Iris pigment epithelial cell (primary cell): Measurements from ENCODE around the gene BAG1.

Source experiments
- DNase-seq: peaks from one replicate; pipeline ENCODE4 v3.0.0-alpha.2; 2011; ENCODE audit warnings: low read depth

The BAG1 gene

DNA sequence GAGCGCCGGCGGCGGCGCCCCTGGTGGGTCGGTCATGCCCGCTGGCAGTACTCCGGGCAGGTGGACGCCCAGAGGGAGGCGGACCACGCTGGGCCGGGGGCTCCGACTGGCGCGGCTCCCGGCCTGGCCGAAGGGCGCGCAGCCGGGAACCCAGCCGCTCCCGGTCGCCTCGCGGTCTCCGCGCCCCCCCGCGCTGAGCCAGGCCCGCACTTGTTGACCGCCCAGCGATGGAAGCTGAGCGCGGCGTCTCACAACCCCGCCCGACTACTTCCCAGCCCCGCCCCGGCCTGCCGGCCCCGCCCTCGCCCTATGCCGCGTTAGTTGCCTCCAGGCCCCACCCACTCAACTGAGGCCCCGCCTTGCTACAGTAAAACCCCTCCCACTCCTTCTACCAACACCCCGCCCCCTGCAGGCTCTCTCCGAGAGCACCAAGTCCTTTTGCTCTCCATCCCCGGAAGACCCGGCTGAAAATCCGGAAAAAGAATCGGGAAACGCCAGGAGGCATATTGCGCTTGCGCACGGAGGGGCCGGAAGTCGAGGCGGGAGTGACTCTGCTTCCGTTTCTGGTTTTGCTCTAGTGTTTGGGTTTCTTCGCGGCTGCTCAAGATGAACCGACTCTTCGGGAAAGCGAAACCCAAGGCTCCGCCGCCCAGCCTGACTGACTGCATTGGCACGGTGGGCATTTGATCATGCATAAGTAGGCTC, at the start of gene BAG1, which contains the start of gene CHMP5:
BAG1 (minus strand) TSS at position 236 of the 705 bp plus-strand sequence.
CHMP5 (plus strand) TSS at position 577 of the 705 bp plus-strand sequence; CDS start at position 607, 30 bp downstream.
- peak; percentile 99 for DNase-seq

DNA sequence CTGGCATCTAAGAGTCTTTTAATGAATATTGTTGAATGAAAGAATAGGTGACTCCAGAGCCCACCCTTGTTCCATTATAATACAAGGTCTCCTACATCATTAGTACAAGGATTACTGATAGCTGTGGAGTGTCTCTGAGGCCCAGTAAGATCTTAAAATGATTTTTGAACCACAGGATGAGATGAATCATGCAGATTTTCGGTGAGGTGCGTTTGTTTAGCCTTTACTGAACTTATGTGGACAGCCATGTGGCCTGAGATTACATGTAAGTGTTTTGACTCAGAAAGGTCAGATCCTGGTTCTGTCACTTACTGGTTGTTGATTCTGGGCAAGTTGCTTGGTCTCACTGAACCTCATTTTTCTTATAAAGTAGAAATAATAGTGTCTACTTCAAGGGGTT, 47.4 kb upstream of the BAG1 start:
- peak; percentile 81 for DNase-seq

DNA sequence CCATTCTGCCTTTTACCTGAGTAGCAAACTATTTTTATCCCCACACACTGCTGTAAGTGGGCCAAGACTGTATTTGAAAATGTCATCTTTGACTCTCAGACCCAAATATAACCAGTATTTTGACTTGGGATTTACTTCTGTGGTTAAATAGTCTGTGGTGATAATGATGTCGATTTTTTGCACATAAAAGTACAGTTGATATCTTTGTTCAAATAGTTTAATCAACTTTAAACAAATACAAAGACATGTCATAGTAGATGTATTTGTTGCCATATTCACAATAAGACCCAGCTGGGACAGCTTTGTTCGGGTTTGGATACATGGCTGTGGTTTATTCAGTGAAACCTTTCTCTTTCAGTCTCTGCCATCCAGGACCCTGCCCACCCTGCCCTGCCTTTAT, 46.2 kb upstream of the BAG1 start:
- no peak for DNase-seq

DNA sequence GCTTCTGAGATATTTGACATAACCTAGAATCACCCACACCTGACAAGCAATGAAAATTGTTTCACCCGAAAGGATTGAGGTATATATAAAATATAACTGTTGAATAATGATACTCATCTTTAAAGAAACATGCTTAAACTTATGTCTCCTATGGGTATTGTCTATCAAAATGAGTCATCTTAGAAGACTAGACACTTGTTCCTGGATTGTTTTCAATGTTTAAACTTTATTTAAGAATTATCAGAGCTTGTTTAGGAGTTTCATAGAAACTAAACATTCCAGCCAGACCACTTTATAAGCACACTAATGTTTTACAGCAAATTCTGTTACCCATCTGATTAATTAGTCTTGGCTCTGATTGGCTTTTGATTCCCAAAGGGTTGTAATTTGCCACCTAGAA, 45.4 kb upstream of the BAG1 start:
- no peak for DNase-seq

DNA sequence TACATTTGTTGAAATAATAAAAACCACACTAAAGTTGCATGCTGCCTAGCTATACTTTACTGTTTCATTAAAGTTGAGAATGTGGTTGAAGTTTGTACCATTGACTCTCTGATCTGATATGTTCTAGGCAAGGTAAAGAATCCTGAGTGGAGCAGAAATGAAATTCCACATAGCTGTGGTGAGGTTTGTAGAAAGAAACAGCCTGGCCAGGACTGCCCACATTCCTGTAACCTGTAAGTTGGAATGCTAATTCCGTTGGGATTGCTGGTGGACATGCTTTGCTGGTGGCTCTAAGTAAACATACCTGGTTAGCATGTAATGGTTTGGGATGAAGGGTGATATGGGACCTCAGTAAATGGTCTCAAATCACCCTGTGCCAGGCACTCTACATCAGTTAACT, 42.6 kb upstream of the BAG1 start:
- DNase-seq = no peak

DNA sequence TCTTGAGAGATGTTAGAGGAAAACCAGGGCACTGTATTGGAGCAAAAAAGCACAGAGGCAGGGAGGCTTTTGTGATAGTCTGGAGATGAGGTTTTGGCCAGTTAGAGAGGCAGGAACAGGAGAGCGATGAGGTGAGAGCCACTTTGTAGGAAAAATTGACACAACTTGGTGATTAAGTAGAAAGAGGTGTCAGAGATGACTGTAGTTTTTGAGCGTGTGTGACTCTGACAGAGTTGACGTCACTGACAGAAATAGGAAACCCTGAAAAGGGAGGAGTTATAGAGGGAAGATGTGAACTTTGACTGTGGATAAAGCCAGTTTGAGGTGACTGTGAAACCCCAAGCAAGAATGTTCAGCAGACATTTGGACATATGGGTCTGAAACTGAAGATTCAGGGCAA, 41.5 kb upstream of the BAG1 start:
- DNase-seq = peak; percentile 51

DNA sequence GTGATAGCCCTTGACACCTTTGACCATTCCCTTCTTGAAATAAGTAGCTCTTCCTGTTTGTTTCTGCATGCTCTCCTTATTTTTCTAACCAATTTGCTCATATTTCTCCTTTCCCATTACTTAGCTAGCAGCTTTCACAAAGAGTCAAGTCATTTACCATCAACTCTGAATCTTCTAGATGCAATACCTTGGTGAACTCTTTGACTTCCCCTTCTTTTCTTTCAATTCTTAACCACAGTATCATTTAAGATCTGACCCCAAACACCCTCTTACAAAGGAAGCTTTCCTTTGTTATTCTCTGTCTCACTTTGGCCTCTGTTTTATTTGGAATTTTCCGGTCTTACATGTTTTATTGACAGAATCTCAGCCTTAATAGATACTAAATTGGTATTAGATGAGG, 39.9 kb upstream of the BAG1 start:
- no peak for DNase-seq

DNA sequence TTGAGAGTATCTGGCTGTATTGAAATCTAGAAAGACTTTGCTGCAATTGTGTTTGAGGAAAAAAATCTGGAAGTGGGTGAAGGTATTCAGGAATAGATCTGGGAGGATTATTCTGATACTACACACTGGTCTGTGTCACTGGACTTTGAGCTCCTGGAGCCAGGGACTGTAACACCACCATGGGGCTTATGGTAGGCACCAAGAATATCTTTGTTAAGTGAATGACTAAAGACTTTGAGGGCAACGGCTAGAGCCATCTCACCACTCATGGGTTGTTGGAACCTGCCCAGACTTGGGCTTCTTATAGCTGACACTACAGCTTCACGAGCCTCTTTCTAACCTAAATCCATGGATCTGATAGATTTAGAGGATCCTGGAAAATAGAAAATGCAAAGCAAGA, 36.0 kb upstream of the BAG1 start:
- no peak for DNase-seq

DNA sequence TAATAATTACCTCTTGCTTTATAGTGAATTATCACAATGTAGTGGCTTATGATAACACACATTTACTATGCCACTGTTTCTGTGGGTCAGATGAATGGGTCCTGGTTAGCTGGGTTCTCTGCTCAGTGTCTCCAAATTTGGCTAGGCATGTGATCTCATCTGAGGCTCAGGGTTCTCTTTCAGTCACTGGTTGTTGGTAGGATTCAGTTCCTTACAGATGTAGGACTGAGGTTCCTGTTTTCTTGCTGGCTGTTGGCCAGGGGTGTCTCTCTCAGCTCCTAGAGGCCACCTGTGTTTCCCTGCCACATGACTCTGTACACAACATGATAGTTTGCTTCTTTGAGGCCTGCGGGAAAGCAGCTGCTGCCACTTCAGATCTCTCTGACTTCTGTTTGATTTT, 32.9 kb upstream of the BAG1 start:
- DNase-seq = no peak

DNA sequence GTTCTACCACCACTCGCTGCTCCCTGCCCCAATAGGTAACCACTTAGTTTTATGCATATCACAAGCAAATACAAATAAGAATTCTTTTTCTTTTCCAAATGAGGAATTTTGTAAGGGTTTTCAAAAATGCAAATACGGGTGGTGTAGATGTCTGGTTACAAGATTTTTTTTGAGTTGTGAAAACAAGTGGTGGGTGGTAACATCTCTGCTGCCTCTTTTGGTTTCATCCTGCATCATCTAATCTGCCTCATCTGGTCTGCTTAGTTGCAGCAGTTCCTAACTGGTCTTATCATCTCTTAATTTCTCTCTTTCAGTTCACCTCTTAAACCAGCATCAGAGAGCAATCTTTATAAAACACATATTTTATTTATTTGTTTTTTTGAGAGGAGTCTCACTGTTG, 31.1 kb upstream of the BAG1 start:
- no peak for DNase-seq

DNA sequence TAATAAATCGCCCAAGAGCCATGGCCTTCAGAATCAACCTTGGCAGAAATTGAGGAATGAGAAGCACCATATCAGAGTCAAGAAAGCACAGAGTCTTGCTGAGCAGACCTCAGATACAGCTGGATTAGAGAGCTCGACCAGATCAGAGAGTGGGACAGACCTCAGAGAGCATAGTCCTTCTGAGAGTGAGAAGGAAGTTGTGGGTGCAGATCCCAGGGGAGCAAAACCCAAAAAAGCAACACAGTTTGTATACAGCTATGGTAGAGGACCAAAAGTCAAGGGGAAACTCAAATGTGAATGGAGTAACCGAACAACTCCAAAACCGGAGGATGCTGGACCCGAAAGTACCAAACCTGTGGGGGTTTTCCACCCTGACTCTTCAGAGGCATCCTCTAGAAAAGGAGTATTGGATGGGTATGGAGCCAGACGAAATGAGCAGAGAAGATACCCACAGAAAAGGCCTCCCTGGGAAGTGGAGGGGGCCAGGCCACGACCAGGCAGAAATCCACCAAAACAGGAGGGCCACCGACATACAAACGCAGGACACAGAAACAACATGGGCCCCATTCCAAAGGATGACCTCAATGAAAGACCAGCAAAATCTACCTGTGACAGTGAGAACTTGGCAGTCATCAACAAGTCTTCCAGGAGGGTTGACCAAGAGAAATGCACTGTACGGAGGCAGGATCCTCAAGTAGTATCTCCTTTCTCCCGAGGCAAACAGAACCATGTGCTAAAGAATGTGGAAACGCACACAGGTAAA, 30.3 kb upstream of the BAG1 start:
- no peak for DNase-seq

DNA sequence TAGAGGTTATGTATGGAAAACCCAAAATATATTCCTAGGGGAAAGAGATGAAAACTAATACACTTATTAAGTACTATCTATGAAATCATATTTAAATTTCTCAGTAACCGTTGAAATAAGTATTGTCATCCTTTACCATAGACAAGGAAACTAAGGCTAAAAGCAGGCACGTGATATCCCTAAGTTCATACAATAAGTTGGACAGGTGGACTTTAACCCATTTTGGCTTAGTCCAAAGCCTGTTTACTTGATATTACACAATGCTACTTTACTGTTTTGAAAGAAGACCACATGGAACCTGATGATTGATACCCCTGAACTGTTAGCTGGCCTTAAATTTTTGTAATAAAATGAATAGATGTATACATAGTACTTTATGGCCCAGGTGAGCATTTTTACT, 29.3 kb upstream of the BAG1 start:
- no peak for DNase-seq

DNA sequence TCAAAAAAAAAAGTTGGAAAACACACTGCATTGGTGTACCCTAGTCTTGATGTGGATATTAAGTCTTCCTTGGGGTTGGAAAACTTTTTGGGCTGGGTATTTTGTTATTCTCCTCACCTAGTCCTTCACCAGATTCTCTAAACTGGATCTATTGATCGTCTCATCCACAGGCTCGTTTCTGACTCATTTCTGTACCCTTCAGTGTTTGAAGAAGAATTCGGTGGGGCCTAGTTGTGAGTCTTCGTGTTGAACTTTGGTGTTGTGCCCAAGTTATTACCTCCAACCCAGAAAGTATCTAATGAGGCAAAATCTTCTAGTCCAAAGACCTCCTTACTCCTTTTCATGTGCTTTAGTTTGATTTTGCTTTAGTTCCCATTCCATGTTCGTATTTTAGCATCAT, 27.4 kb upstream of the BAG1 start:
- no peak for DNase-seq

DNA sequence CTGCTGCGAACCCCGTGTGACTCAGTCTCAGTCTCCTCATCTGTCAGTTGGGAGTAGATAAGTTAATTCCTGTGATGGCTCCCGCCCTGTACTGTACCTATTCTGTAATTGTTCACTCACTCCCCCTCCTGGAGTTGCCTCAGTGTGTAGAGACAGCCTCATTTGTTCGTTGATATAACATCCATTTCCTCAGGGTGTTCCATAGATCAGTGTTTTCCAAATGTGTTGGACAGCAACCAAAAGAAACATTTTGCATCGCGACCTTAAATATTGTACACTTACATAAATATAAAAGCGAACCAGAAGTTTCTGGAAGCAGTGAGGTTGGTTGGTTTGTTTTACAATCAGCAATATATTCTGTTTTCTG, 26.5 kb upstream of the BAG1 start:
- DNase-seq = no peak

DNA sequence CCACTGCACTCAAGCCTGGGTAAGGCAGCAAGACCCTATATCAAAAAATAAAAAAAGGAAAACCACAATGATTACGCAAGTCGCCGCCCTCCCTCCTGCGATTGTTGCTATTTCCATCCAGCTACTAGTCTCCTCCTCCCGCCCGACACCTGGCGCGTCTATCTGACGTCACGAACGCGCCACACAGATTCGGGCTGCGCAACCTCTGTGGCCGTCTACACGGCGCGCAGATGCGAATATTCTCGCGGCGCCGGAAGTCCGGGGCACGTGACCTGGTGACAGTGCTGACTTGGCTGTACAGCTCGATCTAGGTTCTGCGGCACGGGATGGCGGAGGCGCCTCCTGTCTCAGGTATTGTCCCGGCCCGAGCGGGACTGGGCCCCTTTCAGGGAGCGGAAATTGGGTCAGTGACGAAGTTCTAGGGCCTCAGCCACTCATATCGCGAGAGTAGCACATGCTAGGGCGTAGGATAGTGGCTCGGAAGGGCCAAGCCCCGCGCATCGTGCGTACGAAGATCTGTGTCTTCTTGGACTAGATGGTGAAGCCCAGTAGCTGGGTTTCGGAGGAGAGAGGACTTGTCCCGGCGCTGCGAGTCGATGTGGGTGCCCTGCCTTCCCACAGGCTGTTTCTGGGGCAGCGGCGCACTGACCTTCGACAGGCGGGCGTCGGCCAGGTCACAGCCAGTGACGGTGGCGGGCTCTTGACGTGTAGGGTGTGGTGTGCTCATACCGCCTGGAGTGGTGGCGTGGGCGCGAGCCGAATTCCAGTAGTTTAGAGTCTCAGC, 25.9 kb upstream of the BAG1 start, which contains the start of gene NFX1:
NFX1 (plus strand) TSS at position 270 of the 784 bp plus-strand sequence; CDS start at position 327, 57 bp downstream.
- DNase-seq = peak; percentile 99

DNA sequence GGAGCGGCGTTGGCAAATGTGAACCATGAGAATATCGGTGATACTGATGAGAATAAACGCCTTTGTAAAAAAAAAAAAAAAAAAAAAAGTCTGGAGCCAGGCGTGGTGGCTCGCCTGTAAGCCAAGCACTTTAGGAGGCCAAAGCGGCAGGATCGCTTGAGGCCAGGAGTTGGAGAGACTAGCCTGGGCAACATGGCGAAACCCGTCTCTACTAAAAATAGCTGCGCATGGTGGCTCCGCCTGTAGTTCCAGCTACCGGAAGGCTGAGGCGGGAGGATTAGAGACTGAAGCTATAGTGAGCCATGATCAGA, 25.4 kb upstream of the BAG1 start:
- no peak for DNase-seq

DNA sequence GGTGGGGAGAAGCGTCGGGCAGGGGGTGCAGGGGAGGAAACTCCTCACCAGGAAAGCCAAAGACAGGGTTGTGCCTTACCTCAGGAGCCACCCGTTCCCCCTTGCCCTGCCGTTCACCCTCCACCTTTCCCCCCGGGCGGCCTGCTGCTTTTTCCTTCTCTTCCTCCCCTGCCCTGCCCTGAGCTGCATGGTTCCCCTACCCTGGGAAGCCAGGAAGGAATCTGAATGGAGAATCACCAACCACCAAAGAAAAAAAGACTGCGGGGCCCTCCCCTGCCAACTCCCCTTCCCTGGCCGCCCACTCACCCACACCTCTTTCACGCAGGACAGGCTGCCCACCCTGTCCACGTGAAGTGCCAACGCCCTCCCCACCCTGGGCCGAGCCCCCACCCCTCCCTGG, 25.0 kb upstream of the BAG1 start:
- DNase-seq = no peak

DNA sequence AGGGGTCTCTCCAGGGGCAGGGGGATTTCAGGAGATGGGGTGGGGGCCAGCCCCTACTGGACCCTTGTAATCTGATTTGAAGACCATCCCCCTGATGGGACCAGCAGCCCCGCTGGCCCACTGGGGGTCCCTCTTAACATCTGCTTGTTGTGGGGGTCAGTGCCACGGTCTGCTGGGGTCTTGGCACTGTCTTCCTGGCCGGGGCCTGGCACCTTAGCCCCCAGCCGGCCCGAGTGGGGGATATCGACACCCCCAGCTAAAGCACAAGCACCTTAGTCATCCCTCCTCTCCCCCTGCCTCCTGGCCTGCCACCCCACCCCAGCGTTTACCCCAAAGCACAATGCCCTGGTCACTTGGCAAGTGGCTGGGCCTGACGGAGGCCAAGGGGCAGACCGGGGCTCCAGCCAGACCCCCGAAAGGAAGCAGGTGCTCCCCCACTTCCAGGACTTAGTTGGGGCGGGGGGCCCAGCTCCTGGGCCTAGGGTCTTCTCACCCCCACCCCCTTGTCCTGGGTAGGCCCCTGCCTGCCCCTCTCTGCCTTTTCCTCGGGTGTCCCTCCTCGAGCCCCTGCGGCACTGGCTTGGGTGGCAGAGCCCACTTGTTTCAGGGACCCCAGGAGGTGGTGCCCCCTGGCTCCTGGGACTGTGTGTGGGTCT, 24.4 kb upstream of the BAG1 start:
- DNase-seq = no peak

DNA sequence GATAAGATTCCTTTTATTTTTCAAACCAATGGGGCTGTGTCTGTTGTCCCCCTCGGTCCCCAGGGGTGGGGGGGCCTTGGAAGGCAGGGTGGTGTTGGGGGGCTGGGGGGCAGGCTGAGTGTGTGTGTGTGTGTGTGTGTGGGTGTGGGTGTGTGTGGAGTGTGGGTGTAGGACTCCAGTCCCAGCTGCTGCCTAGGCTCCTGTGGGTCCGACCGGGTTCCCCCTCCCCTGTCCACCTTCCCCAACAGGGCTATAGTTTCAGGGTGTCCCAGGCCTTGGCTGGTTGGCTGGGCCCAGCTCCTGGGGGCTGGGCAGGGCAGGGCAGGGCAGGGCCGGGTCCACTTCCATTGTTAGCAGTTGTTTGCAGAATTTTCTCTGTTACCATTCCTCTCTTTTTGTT, 23.7 kb upstream of the BAG1 start:
- no peak for DNase-seq

DNA sequence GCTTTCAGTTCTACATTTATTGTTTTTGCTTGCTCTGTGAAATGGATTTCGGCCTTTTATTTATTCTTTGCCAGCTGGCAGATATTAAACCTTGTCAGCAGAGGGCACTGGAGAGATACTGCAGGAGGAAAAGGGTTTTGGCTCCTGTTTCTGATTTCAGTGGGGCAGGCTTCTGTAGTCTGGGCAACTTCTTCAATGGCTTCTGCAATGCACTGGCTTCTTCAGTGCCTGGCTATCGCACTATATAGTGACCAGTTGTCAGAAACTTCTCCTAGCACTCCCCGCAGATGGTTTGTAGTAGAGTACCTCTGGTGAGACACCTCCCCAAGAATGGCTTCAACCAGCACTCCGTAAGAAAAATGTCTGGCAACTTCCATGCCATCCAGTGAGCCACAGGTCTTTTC, 22.6 kb upstream of the BAG1 start:
- DNase-seq = peak; percentile 76

DNA sequence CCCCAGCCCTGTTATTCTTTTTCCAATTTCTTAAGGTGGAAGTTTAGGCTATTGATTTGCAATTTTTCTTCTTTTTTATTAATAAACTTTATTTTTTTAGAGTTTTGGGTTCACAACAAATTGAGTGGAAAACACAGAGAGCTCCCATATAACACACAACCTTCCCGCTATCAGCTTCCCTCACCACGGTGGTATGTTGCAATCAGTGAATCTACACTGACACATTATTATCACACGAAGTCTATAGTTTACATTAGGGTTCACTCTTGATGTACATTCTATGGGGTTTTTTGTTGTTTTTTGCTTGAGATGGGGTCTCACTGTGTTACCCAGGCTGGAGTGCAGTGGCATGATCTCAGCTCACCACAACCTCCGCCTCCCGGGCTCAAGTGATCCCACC, 21.0 kb upstream of the BAG1 start:
- no peak for DNase-seq

DNA sequence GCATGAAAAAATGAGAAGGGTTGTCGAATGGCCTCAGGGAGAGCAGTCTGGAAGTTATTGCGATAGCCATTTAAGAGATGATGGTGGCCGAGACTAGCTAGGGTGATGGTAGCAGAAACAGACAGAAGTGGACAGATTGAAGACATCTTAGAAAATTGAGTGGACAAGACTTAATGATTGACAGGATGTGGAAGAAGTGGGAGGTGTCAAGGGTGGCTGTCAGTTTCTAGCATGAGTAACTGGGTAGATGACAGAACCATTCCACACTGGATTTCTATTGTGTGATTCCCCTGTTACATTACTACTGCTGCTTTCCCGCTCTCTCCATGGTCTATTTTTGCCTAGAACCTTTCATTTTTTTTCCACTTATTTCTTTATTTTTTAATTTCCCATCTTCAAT, 13.0 kb upstream of the BAG1 start:
- no peak for DNase-seq

DNA sequence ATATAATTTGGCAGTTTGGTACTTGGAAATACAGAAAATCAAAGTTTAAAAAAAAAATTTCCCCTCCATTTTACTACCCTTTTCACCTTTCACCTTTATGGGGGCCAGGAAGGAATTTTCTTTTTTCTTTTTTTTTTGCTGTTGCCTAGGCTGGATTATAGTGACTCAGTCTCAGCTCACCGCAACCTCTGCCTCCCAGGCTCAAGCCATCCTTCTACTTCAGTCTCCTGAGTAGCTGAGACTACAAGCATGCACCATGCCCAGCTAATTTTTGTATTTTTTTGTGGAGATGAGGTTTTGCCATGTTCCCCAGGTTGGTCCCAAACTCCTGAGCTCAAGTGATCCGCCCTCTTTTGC, 9.4 kb upstream of the BAG1 start:
- peak; percentile 57 for DNase-seq
